ENCODE measurements around the gene NECAP2.

DNA sequence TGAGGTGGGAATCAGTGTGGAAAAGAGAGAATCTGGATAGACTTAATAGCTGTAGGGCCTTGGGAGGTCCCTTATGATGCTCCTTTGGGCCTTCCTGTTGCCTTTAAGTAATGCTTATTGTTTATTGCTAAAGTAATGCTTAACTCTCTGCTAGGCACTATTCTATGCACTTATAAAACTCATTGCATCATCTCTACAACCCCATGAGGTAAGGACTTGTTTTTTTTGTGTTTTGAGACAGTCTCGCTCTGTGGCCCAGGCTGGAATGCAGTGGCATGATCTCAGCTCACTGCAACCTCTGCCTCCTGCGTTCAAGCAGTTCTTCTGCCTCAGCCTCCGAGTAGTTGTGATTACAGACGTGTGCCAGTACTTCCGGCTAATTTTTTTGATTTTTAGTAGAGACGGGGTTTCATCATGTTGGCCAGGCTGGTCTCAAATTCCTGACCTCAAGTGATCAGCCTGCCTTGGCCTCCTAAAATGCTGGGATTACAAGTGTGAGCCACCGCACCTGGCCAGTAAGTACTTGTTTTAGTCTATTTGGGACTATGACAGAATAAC lies 22.3 kb downstream of the NECAP2 start:
- TF ChIP-seq, protein P1, sequence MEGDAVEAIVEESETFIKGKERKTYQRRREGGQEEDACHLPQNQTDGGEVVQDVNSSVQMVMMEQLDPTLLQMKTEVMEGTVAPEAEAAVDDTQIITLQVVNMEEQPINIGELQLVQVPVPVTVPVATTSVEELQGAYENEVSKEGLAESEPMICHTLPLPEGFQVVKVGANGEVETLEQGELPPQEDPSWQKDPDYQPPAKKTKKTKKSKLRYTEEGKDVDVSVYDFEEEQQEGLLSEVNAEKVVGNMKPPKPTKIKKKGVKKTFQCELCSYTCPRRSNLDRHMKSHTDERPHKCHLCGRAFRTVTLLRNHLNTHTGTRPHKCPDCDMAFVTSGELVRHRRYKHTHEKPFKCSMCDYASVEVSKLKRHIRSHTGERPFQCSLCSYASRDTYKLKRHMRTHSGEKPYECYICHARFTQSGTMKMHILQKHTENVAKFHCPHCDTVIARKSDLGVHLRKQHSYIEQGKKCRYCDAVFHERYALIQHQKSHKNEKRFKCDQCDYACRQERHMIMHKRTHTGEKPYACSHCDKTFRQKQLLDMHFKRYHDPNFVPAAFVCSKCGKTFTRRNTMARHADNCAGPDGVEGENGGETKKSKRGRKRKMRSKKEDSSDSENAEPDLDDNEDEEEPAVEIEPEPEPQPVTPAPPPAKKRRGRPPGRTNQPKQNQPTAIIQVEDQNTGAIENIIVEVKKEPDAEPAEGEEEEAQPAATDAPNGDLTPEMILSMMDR (IDR thresholded peaks at IDR 0.05): no peak
- TF ChIP-seq POLR2A (IDR thresholded peaks at IDR 0.05): no peak
- no peak for TF ChIP-seq POLR2AphosphoS5 (IDR thresholded peaks at IDR 0.05; ENCODE audit: insufficient read depth in 1 of 2, low read depth in 1 of 2)
